Brain microvascular endothelial cell (primary cell): Measurements from ENCODE around the gene GCG.

Source experiments
- DNase-seq: peaks from one replicate; pipeline ENCODE4 v3.0.0-alpha.2; 2020
- H3K27ac ChIP-seq: fragments of 250-450 bp; sonication (Bioruptor Pico); 2 replicates; pipeline ENCODE4 v1.5.1; 2020; ENCODE audit warnings: mild to moderate bottlenecking, moderate library complexity
- H3K27me3 ChIP-seq: fragments of 250-450 bp; sonication (Bioruptor Pico); replicated peaks from 2 replicates; pipeline ENCODE4 v1.5.1; 2020; ENCODE audit warnings: mild to moderate bottlenecking
- H3K36me3 ChIP-seq: fragments of 250-450 bp; sonication (Bioruptor Pico); replicated peaks from 2 replicates; pipeline ENCODE4 v1.5.1; 2020; ENCODE audit warnings: mild to moderate bottlenecking
- H3K4me3 ChIP-seq: 2 replicates; pipeline ENCODE4 v1.5.1; 2011; ENCODE audit warnings: low read depth, mild to moderate bottlenecking, control low read depth, low read length, moderate library complexity
- in situ Hi-C: cut with HindIII; loops from 2 replicates; pipeline ENCODE4 v1.10.0; 2017; ENCODE audit warnings: low sequenced_read_pairs, low pct_ligation_motif_present
- TF ChIP-seq, protein P1 (sequence below): IDR thresholded peaks from 2 replicates; pipeline ENCODE4 v1.5.1; 2011; ENCODE audit warnings: low read depth, mild to moderate bottlenecking, moderate library complexity, low read length, control low read depth, inconsistent platforms; ENCODE audit errors: missing control alignments

The GCG gene

DNA sequence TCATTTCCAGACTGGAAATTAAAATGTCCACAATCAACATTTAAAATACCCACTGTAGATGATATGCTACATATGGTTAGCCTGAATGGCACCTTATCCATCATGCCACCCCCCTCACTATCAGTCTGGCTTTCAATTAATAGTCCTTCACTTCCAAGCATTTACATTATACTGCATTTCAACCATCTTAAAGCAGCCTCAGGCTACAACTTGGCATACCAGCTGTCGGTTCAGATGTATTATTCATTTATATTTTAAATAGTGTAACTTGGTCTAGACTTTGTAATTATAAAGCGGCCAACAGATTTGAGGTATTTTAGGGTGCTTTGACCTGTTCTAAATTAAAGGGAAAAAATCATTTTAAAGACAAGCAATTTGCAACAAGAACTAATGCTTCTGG is 2.6 kb downstream of the GCG start:
- no peak for DNase-seq
- TF ChIP-seq, protein P1, sequence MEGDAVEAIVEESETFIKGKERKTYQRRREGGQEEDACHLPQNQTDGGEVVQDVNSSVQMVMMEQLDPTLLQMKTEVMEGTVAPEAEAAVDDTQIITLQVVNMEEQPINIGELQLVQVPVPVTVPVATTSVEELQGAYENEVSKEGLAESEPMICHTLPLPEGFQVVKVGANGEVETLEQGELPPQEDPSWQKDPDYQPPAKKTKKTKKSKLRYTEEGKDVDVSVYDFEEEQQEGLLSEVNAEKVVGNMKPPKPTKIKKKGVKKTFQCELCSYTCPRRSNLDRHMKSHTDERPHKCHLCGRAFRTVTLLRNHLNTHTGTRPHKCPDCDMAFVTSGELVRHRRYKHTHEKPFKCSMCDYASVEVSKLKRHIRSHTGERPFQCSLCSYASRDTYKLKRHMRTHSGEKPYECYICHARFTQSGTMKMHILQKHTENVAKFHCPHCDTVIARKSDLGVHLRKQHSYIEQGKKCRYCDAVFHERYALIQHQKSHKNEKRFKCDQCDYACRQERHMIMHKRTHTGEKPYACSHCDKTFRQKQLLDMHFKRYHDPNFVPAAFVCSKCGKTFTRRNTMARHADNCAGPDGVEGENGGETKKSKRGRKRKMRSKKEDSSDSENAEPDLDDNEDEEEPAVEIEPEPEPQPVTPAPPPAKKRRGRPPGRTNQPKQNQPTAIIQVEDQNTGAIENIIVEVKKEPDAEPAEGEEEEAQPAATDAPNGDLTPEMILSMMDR = no peak
- no peaks in the 10 kb centered on the region for H3K27me3 ChIP-seq
- no peak overlapping the region for H3K27ac ChIP-seq
- in situ Hi-C loops = no loop called here
- H3K4me3 ChIP-seq = no peak overlapping the region
- no peaks in the 10 kb centered on the region for H3K36me3 ChIP-seq

DNA sequence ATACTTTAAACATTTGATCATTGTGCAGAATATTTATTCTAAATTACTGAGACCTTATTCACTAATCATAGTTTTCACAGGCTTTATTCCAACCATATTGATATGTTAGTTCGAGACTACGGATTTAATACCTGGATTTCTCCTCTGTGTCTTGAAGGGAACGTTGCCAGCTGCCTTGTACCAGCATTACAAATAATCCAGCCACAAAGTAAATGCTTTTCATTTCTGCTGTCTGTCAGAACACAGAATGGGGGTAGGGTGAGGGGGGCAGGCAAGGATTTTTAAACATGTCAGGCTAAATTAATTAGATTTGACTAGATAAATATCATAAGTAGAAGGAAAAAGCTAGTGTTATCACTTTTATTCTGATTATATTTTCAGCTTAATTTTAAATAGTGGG is 3.1 kb downstream of the GCG start:
- Histone ChIP-seq H3K36me3 (no peaks in the 10 kb centered on the region), H3K4me3 (no peak overlapping the region), H3K27ac (no peak overlapping the region), H3K27me3 (no peaks in the 10 kb centered on the region)
- no peak for DNase-seq
- TF ChIP-seq, protein P1 = no peak
- in situ Hi-C loops = no loop called here

DNA sequence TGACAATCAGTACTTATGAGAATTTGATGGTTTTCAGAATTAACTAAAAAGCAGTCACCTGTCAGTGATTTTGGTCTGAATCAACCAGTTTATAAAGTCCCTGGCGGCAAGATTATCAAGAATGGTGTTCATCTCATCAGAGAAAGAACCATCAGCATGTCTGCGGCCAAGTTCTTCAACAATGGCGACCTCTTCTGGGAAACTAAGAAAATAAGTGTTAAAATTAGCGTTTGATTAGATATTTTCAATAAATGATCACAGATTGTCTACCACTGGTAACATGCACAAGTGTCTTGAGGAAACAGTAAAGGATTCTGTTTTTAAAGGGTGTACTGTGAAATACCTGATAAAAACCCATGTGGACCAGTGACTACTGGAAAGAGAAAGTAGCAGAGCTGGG is 8.1 kb downstream of the GCG start:
- no peak overlapping the region for H3K27ac ChIP-seq
- H3K27me3 ChIP-seq = no peaks in the 10 kb centered on the region
- in situ Hi-C loops = no loop called here
- H3K4me3 ChIP-seq = no peak overlapping the region
- no peaks in the 10 kb centered on the region for H3K36me3 ChIP-seq
- no peak for DNase-seq
- TF ChIP-seq, protein P1 = no peak

DNA sequence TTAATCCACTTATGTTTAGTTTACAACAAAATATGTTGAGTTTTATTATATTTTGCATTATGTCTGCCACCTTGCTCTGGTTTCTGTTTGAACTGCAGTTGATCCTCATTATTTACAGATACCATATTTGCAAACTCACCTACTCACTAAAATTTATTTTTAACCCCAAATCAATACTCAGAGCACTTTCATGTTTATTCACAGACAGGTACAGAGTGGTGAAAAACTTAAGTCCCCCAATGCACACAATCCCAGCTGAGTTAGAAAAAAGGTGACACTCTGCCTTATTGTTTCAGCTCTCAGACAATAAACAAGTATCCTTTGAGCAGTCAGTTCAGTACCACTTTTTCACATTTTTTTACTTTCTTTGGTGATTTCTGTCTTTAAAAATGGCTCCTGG is 13.7 kb downstream of the GCG start:
- TF ChIP-seq, protein P1 = no peak
- Histone ChIP-seq H3K4me3 (no peak overlapping the region), H3K27me3 (no peaks in the 10 kb centered on the region), H3K36me3 (no peaks in the 10 kb centered on the region), H3K27ac (no peak overlapping the region)
- in situ Hi-C loops = no loop called here
- no peak for DNase-seq

DNA sequence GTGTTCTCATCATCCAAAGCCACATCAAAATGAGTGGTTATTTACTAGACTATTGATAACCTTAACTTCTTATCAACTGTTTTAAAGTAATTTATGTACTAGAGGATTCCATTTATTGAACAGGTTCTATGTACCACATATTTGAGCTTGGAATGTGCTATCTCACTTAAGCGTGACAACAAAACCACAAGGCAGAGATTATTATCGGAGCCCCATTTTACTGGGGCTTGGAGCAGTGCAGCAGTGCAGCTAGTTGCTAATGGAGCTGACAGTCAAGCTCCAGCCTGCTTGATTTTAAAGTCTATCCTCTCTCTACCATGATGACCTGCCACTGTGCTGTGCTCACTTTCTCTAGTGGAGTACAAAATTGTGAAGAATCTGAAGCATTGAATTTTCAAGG is 24.6 kb downstream of the GCG start:
- Histone ChIP-seq H3K27me3 (no peaks in the 10 kb centered on the region), H3K4me3 (no peak overlapping the region), H3K27ac (no peak overlapping the region), H3K36me3 (no peaks in the 10 kb centered on the region)
- in situ Hi-C loops = no loop called here
- TF ChIP-seq, protein P1 = no peak
- no peak for DNase-seq

DNA sequence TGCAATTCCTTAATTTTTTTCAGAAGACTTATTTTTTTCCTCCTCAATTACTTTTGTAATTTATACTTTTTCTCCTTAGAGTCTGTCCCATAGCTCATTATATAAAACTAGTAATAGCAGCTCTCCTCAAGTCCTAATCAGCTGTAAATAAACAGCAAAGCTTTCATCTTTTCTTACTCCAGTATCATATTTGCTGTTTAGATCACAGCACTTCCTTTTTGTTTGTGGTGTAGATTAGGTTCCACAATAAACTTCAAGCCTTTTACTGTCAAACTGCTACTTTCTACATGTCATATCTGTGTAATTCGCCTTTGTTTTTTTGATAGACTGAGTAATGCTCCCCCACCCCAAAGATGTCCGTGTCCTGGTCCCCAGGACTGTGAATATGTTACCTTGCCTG is 25.5 kb downstream of the GCG start:
- H3K27me3 ChIP-seq = no peaks in the 10 kb centered on the region
- no peak overlapping the region for H3K27ac ChIP-seq
- TF ChIP-seq, protein P1 = no peak
- H3K36me3 ChIP-seq = no peaks in the 10 kb centered on the region
- in situ Hi-C loops = no loop called here
- no peak overlapping the region for H3K4me3 ChIP-seq
- DNase-seq = no peak
